SK-N-SH (cell line): ENCODE results near the gene IFI27L1. TPM values are rescaled to one million over a fixed set of nuclear protein-coding genes. Genes with fewer than 3 reads are reported as not detected.

Experiments used
- CTCF ChIA-PET: fragments of 300-600, 350-600 bp; formaldehyde crosslinking; extraction: SDS; loops from one replicate; lab custom pipeline; 2021; lab: Yijun Ruan, JAX
- POLR2A ChIA-PET: fragments of 350-600 bp; sonication (Branson Sonifier 250); formaldehyde crosslinking; extraction: SDS; loops from one replicate; lab custom pipeline; 2020; ENCODE audit warnings: antibody characterized with exemption, inconsistent platforms; lab: Yijun Ruan, JAX
- DNase-seq: peaks from one replicate; pipeline ENCODE4 v3.0.0; 2012
- H2AFZ ChIP-seq: fragments of 200-600 bp; sonication (generic); 2 replicates; pipeline ENCODE4 v1.8.1; 2016; ENCODE audit warnings: antibody characterized with exemption, mild to moderate bottlenecking, low read depth
- H3F3A ChIP-seq: fragments of 200-600 bp; sonication (generic); replicated peaks from 2 replicates; pipeline ENCODE3; 2016; ENCODE audit warnings: antibody characterized with exemption, mild to moderate bottlenecking; ENCODE audit not compliant: insufficient read depth
- H3K27ac ChIP-seq, 2 experiments: fragments of 200-500 bp in 1 of 2; fragments of 200-600 bp in 1 of 2; sonication (Bioruptor generic) in 1 of 2; sonication (generic), shearing (Covaris generic) in 1 of 2; 2 replicates each; pipeline versions ENCODE4 v1.5.1 to v1.6.1; 2014 to 2016; ENCODE audit warnings: low read depth in 2 of 2, inconsistent platforms in 1 of 2, low read length in 1 of 2, mild to moderate bottlenecking in 1 of 2, mixed read lengths in 1 of 2
- H3K27me3 ChIP-seq: fragments of 200-600 bp; sonication (generic), shearing (Covaris generic); 2 replicates; pipeline ENCODE4 v1.6.1; 2016; ENCODE audit warnings: mixed run types; ENCODE audit not compliant: insufficient read depth
- H3K36me3 ChIP-seq, 2 experiments: fragments of 200-500 bp in 1 of 2; fragments of 200-600 bp in 1 of 2; sonication (Bioruptor generic) in 1 of 2; sonication (generic) in 1 of 2; replicated peaks in 1 of 2; 2 replicates each; pipeline versions ENCODE3 to v1.5.1; 2014 to 2016; ENCODE audit warnings: low read length in 1 of 2, mild to moderate bottlenecking in 1 of 2; ENCODE audit not compliant: insufficient read depth in 2 of 2, control insufficient read depth in 1 of 2
- H3K4me1 ChIP-seq, 2 experiments: fragments of 200-500 bp in 1 of 2; fragments of 200-600 bp in 1 of 2; sonication (Bioruptor generic) in 1 of 2; sonication (generic), shearing (Covaris generic) in 1 of 2; 2 replicates each; pipeline versions ENCODE4 v1.5.1 to v1.6.1; 2014 to 2016; ENCODE audit warnings: low read depth in 1 of 2, low read length in 1 of 2, mixed run types in 1 of 2; ENCODE audit not compliant: insufficient read depth in 2 of 2, control insufficient read depth in 1 of 2
- H3K4me2 ChIP-seq: fragments of 200-600 bp; sonication (generic), shearing (Covaris generic); 2 replicates; pipeline ENCODE4 v1.6.1; 2017; ENCODE audit warnings: mixed run types
- H3K4me3 ChIP-seq, 2 experiments: fragments of 200-500 bp in 1 of 2; fragments of 200-600 bp in 1 of 2; sonication (Bioruptor generic) in 1 of 2; sonication (generic), shearing (Covaris generic) in 1 of 2; 2 replicates each; pipeline versions ENCODE4 v1.5.1 to v1.8.1; 2014 to 2016; ENCODE audit warnings: low read depth in 2 of 2, inconsistent platforms in 1 of 2, low read length in 1 of 2, mild to moderate bottlenecking in 1 of 2, mixed read lengths in 1 of 2, moderate library complexity in 1 of 2
- H3K79me2 ChIP-seq: fragments of 200-600 bp; sonication (generic); 2 replicates; pipeline ENCODE4 v1.8.1; 2017; ENCODE audit warnings: mild to moderate bottlenecking; ENCODE audit not compliant: insufficient read depth
- H3K9ac ChIP-seq: fragments of 200-600 bp; sonication (generic); 2 replicates; pipeline ENCODE4 v1.6.1; 2017; ENCODE audit warnings: mixed run types
- H3K9me2 ChIP-seq: fragments of 200-600 bp; sonication (generic); 2 replicates; pipeline ENCODE4 v1.6.1; 2017; ENCODE audit warnings: mixed run types
- H3K9me3 ChIP-seq: fragments of 200-600 bp; sonication (generic); 2 replicates; pipeline ENCODE4 v1.6.1; 2017; ENCODE audit warnings: mixed run types, mild to moderate bottlenecking, moderate library complexity
- H4K20me1 ChIP-seq: fragments of 200-600 bp; sonication (generic); 2 replicates; pipeline ENCODE4 v1.6.1; 2017; ENCODE audit warnings: mild to moderate bottlenecking, mixed run types; ENCODE audit not compliant: insufficient read depth
- CHD2 ChIP-seq: fragments of 150-350 bp; IDR thresholded peaks from 2 replicates; pipeline ENCODE4 v1.6.1; 2018; ENCODE audit warnings: low read length; ENCODE audit not compliant: partially characterized antibody
- CTCF ChIP-seq: fragments of 200-600 bp; sonication (generic); IDR thresholded peaks from 2 replicates; pipeline ENCODE4 v1.6.1; 2017; ENCODE audit warnings: antibody characterized with exemption, mild to moderate bottlenecking, moderate library complexity
- EZH2phosphoT487 ChIP-seq: fragments of 200-600 bp; sonication (generic); IDR thresholded peaks from 2 replicates; pipeline ENCODE4 v1.6.1; 2017; ENCODE audit warnings: low read depth, mixed run types, mild to moderate bottlenecking, antibody characterized with exemption, moderate library complexity, borderline replicate concordance
- FOSL2 ChIP-seq: IDR thresholded peaks from 2 replicates; pipeline ENCODE4 v1.4.0; 2012; ENCODE audit warnings: low read depth, mild to moderate bottlenecking, moderate library complexity, borderline replicate concordance
- GATA2 ChIP-seq: sonication (generic); formaldehyde crosslinking; IDR thresholded peaks from 2 replicates; pipeline ENCODE4 v1.5.0; 2020; ENCODE audit warnings: mild to moderate bottlenecking, missing genetic modification reagents
- MXI1 ChIP-seq: IDR thresholded peaks from 2 replicates; pipeline ENCODE4 v1.6.1; 2012; ENCODE audit warnings: mild to moderate bottlenecking, low read depth, low read length, improper control_type of control experiment
- PBX3 ChIP-seq: IDR thresholded peaks from 2 replicates; pipeline ENCODE4; 2012
- RAD21 ChIP-seq: IDR thresholded peaks from 2 replicates; pipeline ENCODE4 v1.6.1; 2012; ENCODE audit warnings: mild to moderate bottlenecking, low read length
- RXRA ChIP-seq: IDR thresholded peaks from 2 replicates; pipeline ENCODE4 v1.4.0; 2012; ENCODE audit warnings: low read depth, mild to moderate bottlenecking, borderline replicate concordance
- SIN3A ChIP-seq: IDR thresholded peaks from 2 replicates; pipeline ENCODE4 v1.6.1; 2012; ENCODE audit warnings: low read depth, mild to moderate bottlenecking, low read length, moderate library complexity, borderline replicate concordance
- SMC3 ChIP-seq: IDR thresholded peaks from 2 replicates; pipeline ENCODE4 v1.6.1; 2012; ENCODE audit warnings: low read depth, low read length, improper control_type of control experiment
- YY1 ChIP-seq: IDR thresholded peaks from 2 replicates; pipeline ENCODE4 v1.4.0; 2012; ENCODE audit warnings: low read depth, mild to moderate bottlenecking
- WGBS: methylation state at CpG from one replicate; pipeline ENCODE4 v1.1.6; 2017; ENCODE audit warnings: low lambda C conversion rate; 5-methylcytosine and 5-hydroxymethylcytosine counted together
- polyA plus RNA-seq, 3 experiments: library from polyadenylated mRNA; depleted of rRNA; stranded (reverse); fragments of >200 nt; gene quantifications; 2 replicates each; pipeline ENCODE4 v1.2.3, GENCODE V29; 2012
- TF ChIP-seq, protein P1 (sequence below): IDR thresholded peaks from 2 replicates; pipeline ENCODE4 v1.4.0; 2012; ENCODE audit warnings: low read depth

The IFI27L1 gene
- polyA plus RNA-seq, 1 of the 3 experiments (the other 2 are of a cell fraction) = 35.3 TPM

DNA sequence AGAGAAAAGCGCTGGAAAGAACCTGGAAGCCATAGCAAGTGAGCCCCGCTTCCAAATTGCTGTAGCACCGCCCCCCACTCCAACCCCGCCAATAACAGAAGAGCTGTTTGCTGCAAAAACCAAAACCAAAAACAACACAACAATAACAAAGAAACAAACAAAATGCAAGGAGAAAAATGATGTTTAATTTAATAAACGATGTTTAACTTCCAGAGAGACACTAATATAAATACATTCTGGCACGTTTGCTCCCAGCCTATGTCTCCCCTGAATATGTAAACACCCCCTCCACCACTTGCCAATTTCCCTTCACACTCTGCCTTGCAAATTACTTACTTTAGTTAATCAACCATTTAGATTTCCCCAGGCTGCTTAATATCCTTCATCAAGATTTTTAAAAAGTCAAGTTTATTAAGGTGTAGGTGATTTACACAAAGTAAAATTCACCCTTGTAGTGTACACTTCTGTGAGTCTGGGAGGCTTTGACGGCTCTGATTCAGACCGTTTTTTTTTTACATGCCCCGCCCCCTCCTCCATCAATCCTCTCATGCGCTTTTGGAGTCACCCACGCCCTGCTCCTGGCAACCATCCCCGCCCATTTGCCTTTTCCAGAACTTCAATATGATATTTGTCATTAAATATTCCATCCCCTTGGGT, 48.8 kb downstream of the IFI27L1 start:
- peak overlapping the region; percentile 62 to 67 for H3K4me3 ChIP-seq
- H4K20me1 ChIP-seq = no peaks in the 10 kb centered on the region
- no peaks in the 10 kb centered on the region for H3K79me2 ChIP-seq
- peaks cover 11% of the 10 kb centered on the region for H3F3A ChIP-seq
- peak overlapping the region; percentile 46 to 56; a peak in 3 of 4 replicates for H3K27ac ChIP-seq
- no peaks in the 10 kb centered on the region for H3K9me2 ChIP-seq
- H2AFZ ChIP-seq = peak overlapping the region; percentile 87
- H3K4me2 ChIP-seq = peak overlapping the region; percentile 89
- WGBS = 0% methylated on average over 12 of the region's 12 CpGs
- TF ChIP-seq MXI1 (peak; percentile 74; the same call in 1 of the 2 replicates), YY1 (no peak), PBX3 (peak; percentile 23), CHD2 (no peak), SIN3A (0 out of 2 replicates have a peak, but pooled peaks have one; percentile 27), FOSL2 (no peak), EZH2phosphoT487 (no peak)
- TF ChIP-seq, protein P1, sequence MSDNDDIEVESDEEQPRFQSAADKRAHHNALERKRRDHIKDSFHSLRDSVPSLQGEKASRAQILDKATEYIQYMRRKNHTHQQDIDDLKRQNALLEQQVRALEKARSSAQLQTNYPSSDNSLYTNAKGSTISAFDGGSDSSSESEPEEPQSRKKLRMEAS = no peak
- H3K36me3 ChIP-seq = peaks cover 0 to 6% of the 10 kb centered on the region in 2 experiments
- H3K9me3 ChIP-seq = no peaks in the 10 kb centered on the region
- peak; percentile 59 for DNase-seq
- peak overlapping the region; percentile 60; the same call in 1 of the 2 replicates for H3K9ac ChIP-seq
- H3K27me3 ChIP-seq = no peaks in the 10 kb centered on the region
- ChIA-PET CTCF (interaction anchor here (0.7 to 6.9 kb wide), 10 partner anchors 12 to 200 kb away, joined by 3 to 64 read pairs (median 5); partner anchors contain the start of genes DDX24 and IFI27L1), POLR2A (no interaction called here)
- H3K4me1 ChIP-seq = peaks cover 0 to 7% of the 10 kb centered on the region in 2 experiments; a peak in 2 of 4 replicates

DNA sequence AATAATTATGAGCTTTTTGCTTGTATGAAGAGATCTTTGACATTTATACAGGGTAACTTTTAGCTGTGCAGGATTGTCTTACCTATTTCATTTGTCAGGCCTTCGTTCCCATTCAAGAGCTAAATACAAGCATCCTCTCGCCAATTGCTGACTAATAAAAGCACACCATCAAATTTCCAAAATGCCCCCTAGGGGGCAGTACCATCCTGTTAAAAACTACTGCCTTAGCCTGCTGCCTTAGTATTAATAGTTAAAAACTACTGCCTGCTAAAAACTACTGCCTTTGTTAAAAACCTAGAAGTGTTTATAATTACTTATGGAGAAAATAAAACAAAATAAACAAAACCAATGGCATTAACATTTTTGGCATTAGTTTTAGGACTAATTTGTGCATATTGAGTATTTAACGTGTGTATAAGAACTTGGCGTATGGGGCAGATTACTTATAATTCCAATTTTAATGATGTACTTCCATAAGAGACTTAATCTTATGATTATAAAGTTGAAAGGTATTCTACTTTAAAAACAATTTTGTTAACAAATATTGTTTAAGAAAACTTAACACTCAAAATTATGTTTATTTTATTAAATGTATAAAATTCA, 51.3 kb downstream of the IFI27L1 start:
- no peak overlapping the region for H3K4me2 ChIP-seq
- DNase-seq = peak; percentile 52
- CTCF ChIA-PET = interaction anchor here (0.5 to 6.9 kb wide), 37 partner anchors 10 to 522 kb away, joined by 3 to 64 read pairs (median 6); partner anchors contain the start of genes DDX24, IFI27, IFI27L1 and OTUB2
- peaks cover 0 to 5% of the 10 kb centered on the region in 2 experiments for H3K36me3 ChIP-seq
- H2AFZ ChIP-seq = no peak overlapping the region
- POLR2A ChIA-PET = no interaction called here
- TF ChIP-seq GATA2 (CRISPR knock-in tag) (no peak), RXRA (no peak), SMC3 (peak; percentile 52), MXI1 (no peak), RAD21 (peak; percentile 78), CTCF (peak; percentile 91)
- H3K27me3 ChIP-seq = no peaks in the 10 kb centered on the region
- no peaks in the 10 kb centered on the region for H3K9me2 ChIP-seq
- peaks cover 11% of the 10 kb centered on the region for H3F3A ChIP-seq
- peaks cover 0 to 10% of the 10 kb centered on the region in 2 experiments; a peak in 2 of 4 replicates for H3K4me1 ChIP-seq
- no peak overlapping the region; a peak in 1 of 4 replicates for H3K4me3 ChIP-seq
- H3K9ac ChIP-seq = no peak overlapping the region
- no peaks in the 10 kb centered on the region for H4K20me1 ChIP-seq
- H3K9me3 ChIP-seq = no peaks in the 10 kb centered on the region
- H3K79me2 ChIP-seq = no peaks in the 10 kb centered on the region
- 51% methylated on average over 4 of the region's 4 CpGs for WGBS
- no peak overlapping the region for H3K27ac ChIP-seq
